NK-92 treated with Interleukin-12 subunit alpha and Interleukin-12 subunit beta, amount 100 ng/mL, for 24 hours (cell line): ENCODE measurements around the gene EIF2S2.

ENCODE experiments used
- DNase-seq: peaks from one replicate; lab custom pipeline; 2025; lab: John Stamatoyannopoulos, UW

Gene EIF2S2

GRCh38 chr20:34089655-34090345, 22.2 kb downstream of the EIF2S2 start:
- no peak for DNase-seq

GRCh38 chr20:34089175-34089479, 22.9 kb downstream of the EIF2S2 start:
- DNase-seq = no peak

DNA sequence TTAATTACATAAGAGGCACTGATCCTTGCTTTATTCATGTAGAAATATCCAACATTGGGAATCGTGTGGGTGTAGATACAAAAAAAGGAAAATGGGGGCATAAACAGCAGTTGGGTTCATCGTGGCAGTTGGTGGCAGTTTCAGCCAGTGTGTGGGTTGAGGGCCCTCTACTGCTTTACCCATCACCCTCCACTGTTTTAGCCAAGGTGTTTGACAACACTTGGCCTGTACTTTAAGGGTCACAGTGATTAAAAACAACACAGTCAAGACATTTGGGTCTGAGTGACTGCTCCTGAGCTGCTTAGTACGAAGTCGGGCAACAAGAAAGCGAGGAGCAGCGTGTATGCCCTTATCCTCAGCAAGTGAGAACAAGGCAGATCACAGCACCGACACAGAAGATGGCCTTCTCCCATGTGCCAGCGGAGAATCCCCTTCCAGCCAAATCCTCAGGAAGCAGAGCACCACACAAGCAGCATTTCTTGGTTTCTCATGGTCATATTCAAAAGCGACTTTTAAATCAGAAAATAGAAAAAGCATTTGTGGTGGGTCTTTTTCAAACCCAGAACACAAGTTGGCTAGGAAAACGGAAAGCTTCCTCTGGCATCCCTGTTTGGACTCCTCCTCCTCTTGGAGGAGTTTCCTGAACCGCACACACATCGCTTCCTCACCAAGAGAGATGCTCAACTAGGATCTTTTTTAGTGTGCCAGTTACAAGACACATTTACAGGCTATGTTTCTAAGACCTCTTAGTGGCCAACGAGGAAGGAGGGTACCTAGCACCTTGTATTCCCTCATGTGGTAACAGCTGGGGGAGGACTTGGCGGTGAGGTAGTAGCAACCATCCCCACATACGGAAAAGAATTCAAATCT, 23.5 kb downstream of the EIF2S2 start:
- DNase-seq = no peak

GRCh38 chr20:34085544-34086040, 26.5 kb downstream of the EIF2S2 start:
- DNase-seq = no peak

DNA sequence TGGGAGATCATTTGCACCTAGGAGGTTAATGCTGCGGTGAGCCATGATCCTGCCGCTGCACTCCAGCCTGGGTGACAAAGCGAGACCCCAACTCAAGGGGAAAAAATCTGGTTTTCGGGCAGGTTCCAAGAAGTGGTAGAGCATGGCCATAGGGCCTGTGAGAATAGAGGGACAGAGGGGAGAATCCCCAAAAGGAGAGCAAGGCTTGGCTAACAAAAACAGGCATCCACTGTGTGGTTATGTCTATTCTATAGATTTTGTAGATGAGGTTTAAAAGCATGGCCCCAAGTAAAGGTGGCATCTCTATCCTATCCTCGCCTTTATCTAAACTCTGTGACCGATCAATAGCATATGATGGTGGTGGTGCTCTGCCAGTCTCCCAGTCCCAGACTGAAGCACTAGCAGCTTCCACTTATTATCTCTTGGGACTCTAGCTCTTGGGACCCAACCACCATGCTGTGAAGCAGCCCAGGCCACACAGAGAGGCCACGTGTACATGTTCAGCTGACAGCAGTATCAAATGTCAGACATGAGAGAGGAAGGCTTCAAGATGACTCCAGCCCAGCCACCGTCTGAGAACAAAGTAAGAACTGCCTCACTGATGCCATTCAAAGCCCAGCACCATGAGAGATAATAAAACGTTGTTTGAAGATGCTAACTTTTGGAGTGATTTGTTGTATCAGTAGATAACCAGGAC, 27.7 kb downstream of the EIF2S2 start:
- DNase-seq = no peak

GRCh38 chr20:34083781-34084180, 28.3 kb downstream of the EIF2S2 start:
- no peak for DNase-seq

DNA sequence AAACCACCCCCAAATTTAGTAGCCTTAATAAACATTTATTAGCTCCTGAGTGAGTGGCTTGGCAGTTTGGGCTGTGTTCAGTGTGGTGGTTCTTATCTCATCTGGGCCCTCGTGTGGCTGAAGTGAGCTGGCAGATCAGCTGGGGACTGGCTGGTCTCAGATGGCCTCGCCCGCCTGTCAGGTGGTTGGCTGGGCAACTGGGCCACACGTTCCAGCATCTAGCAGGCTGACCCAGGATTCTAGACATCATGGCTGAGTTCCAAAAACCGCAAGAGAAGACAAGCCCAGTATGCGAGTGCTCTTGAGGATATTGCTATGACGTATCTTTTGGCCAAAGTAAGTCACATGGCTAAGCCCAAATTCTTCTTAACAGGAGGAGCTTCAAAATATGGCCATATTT, 28.9 kb downstream of the EIF2S2 start:
- no peak for DNase-seq

DNA sequence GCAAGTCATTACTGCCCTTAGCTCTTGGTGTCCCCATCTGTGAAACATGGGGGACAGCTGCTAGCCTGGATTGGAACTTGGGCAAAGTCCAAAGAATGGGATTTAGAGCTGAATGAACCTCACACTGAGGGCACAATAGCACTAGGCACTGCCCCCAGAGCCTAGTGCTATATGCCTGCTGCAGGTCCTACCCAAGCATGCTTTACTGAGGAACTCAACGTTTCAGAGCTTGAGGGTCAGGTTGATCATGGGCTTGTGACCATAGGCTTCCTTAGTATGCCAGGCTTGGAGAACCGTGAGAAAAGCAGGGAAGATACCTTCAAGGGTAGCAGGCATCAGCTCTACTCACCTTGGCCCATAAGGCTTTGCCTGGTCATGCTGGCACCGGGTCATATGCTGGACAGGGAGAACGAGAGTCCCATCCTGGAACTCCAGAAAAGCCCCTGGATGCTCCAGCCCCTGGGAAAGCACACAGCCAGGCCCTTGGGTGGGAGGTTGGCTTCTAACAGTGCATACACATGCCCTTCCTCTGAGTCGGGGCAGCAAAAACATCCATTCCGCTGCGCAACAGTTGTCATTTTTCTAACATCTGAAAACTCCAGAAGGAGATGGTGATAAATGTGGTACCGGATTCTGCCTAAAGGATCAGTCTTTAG, 29.7 kb downstream of the EIF2S2 start:
- no peak for DNase-seq

DNA sequence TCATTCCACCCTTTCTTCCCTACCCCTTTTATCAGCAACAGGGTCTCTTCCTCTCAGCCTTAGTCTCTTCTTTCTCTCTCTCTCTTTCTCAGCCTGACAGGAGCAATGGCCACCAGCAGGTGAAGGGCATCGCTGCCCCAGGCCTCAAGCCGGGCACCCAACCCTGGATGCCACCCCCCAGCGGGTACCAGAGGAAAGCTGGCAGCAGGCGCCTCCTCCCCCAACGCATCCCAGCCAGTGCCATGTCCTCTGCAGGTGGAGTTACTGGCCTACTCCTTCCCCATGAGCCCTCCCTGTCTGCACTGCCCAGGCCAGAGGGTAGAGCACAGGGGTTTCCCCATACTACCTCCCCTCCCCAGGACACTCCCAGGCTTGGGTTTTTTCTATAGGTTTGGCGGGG, 32.2 kb downstream of the EIF2S2 start:
- DNase-seq = no peak

DNA sequence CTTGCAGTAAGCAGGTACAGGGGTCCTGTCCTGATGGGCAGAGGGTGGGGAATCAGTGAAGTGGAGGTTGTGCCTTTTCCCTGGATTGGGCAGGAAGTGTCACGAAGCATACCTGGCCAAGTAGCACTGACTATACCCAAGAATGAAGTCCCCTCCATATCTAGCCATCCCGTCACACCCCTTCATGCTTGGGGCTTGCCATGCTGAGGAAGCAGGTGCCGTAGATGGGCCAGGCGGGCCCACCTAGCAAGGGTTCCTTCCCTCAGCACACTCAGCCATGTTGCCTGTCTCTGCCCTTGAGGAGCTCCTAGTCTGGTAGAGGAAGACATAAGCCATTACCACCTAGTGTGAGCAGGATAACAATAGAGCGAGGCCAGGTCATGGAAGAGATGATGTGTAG, 33.5 kb downstream of the EIF2S2 start:
- no peak for DNase-seq

- no peak for DNase-seq
Observed at GRCh38 chr20:34076952-34077351, 35.1 kb downstream of the EIF2S2 start.

GRCh38 chr20:34075647-34076046, 36.4 kb downstream of the EIF2S2 start:
- no peak for DNase-seq

DNA sequence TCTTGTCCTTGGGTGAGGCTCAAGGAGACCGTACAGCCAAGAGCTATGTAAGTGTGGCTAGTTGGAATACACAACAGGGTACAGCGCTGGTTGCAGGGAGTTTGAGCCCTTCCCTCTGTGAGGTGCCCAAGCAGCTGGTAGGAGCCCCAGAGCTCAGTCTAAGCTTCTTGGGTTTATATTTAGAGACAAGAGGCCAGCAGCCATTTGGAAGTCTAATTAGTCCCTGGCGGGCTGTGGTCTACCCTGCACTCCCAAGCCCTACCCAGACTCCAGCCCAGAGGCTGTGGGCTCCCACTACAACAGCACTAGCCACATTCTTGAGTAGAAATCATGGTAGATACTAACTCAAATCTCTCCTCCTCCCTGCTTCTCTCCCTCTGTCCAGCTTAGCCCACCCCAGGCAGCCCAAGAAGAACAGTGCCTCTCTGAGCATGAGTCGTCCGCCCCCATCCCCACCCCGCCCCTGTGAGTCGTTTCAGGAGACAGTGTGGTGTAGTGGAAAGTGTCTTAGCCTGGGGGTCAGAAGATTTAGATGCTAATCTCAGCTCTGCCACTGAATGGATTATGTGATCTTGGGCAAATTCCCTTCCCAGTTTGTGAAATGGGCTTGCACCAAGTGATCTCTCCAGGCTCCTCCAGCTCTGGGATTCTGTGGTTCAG, 37.8 kb downstream of the EIF2S2 start:
- no peak for DNase-seq

GRCh38 chr20:34072778-34073177, 39.3 kb downstream of the EIF2S2 start:
- no peak for DNase-seq

DNA sequence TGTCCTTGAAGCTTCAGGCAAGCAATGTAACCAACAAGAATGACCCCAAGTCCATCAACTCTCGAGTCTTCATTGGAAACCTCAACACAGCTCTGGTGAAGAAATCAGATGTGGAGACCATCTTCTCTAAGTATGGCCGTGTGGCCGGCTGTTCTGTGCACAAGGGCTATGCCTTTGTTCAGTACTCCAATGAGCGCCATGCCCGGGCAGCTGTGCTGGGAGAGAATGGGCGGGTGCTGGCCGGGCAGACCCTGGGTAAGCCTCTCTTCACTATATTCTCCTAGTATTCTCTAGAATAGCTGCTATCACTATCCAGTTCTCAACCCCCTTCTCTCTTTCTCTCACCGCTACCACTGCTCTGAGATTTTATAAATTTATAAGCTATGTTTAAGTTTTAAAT, 40.0 kb downstream of the EIF2S2 start:
- DNase-seq = no peak

- DNase-seq = no peak
Observed at GRCh38 chr20:34070859-34071258, 41.2 kb downstream of the EIF2S2 start.

DNA sequence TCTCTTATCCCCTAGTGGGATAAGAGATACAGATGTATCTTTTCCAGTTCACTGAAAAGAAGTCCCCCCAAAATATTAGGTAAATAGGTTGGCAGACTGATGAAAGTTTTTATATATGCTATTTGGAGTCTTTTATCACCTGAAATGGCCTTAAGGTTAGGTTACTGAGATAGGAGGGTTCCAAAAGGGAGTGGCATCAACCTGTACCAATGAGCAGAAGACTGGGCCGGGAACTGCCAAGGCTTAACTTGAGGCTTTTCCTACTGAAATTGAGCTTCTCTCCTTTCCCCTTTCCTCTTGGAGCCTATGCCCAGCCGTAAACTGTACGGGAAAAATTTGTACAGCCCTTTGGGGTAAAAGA, 42.0 kb downstream of the EIF2S2 start:
- no peak for DNase-seq

GRCh38 chr20:34069341-34070078, 42.5 kb downstream of the EIF2S2 start:
- DNase-seq = no peak

GRCh38 chr20:34068001-34068400, 44.0 kb downstream of the EIF2S2 start:
- DNase-seq = no peak

GRCh38 chr20:34066476-34067090, 45.5 kb downstream of the EIF2S2 start:
- DNase-seq = no peak

- no peak for DNase-seq
Observed at GRCh38 chr20:34065260-34065659, 46.8 kb downstream of the EIF2S2 start.
